HG03575 (cell line): Measurements from ENCODE around the gene SERINC1.
A peak's percentile ranks its signal among the peaks of the same experiment; 100 is the strongest.

Source experiments
- ATAC-seq: cut with Tn5 transposase; IDR thresholded peaks from one replicate; pipeline ENCODE4 v1.9.1; 2021; ENCODE audit not compliant: unreplicated experiment, insufficient number of reproducible peaks, low FRiP score; ENCODE audit errors: extremely low read depth

The SERINC1 gene

GRCh38 chr6:122400462-122401089 lies 71.0 kb downstream of the SERINC1 start:
- no peak for ATAC-seq

GRCh38 chr6:122400121-122400450 lies 71.5 kb downstream of the SERINC1 start:
- ATAC-seq: peak; percentile 10

- ATAC-seq: peak; percentile 95
Measured at GRCh38 chr6:122399348-122400120, 72.1 kb downstream of the SERINC1 start, which contains the start of gene HSF2. HSF2 (plus strand) TSS chr6:122399652; CDS start chr6:122399738, 86 bp downstream.

GRCh38 chr6:122399055-122399347 lies 72.6 kb downstream of the SERINC1 start:
- peak; percentile 12 for ATAC-seq

- ATAC-seq: no peak
Measured at GRCh38 chr6:122394016-122394415, 77.6 kb downstream of the SERINC1 start.

- ATAC-seq: no peak
Measured at GRCh38 chr6:122393351-122393896, 78.2 kb downstream of the SERINC1 start.
